Peyer's patch (tissue), 4 donors: ENCODE results near the gene GLRX3.

Experiments
- POLR2A ChIP-seq, 2 donors: fragments of 450-650 bp; IDR thresholded peaks; one replicate each; pipeline ENCODE4 v1.5.1; 2017; ENCODE audit warnings: antibody characterized with exemption in 2 of 2, mild to moderate bottlenecking in 2 of 2, moderate library complexity in 2 of 2
- TF ChIP-seq, protein P1 (sequence below), 6 experiments: fragments of 450-650 bp in 4 of 6; fragments of 200-600 bp in 2 of 6; sonication (generic) in 1 of 6; IDR thresholded peaks; one replicate each; pipeline ENCODE4 v1.5.1; 2017 to 2019; ENCODE audit warnings: antibody characterized with exemption in 6 of 6, mild to moderate bottlenecking in 3 of 6, moderate library complexity in 1 of 6

DNA sequence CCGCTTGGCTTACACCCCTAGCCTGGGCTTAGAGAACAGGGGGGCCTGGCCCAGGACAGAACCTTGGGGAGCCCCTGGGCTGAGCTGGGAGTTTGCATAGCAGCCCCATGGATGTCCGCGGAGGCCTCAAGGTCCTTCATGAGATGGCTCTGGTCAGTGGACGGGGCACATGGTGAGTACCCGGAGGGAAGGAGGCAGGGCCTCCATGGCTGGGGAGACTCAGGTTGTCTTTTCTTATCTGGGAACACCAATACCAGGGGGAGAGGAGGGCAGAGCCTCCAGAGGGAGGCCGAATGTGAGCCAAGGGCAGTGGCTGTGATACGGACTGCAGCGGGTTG lies 64.8 kb downstream of the GLRX3 start:
- TF ChIP-seq, protein P1, sequence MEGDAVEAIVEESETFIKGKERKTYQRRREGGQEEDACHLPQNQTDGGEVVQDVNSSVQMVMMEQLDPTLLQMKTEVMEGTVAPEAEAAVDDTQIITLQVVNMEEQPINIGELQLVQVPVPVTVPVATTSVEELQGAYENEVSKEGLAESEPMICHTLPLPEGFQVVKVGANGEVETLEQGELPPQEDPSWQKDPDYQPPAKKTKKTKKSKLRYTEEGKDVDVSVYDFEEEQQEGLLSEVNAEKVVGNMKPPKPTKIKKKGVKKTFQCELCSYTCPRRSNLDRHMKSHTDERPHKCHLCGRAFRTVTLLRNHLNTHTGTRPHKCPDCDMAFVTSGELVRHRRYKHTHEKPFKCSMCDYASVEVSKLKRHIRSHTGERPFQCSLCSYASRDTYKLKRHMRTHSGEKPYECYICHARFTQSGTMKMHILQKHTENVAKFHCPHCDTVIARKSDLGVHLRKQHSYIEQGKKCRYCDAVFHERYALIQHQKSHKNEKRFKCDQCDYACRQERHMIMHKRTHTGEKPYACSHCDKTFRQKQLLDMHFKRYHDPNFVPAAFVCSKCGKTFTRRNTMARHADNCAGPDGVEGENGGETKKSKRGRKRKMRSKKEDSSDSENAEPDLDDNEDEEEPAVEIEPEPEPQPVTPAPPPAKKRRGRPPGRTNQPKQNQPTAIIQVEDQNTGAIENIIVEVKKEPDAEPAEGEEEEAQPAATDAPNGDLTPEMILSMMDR (IDR thresholded peaks at IDR 0.05) = no peak
- TF ChIP-seq POLR2A (IDR thresholded peaks at IDR 0.05) = no peak
